ENCODE results near the gene TTK.
"Not testable (repeated sequence)": the region's sequence is repeated elsewhere in the genome, so short reads cannot be mapped to it uniquely, and the experiment has no call there.

Gene TTK

DNA sequence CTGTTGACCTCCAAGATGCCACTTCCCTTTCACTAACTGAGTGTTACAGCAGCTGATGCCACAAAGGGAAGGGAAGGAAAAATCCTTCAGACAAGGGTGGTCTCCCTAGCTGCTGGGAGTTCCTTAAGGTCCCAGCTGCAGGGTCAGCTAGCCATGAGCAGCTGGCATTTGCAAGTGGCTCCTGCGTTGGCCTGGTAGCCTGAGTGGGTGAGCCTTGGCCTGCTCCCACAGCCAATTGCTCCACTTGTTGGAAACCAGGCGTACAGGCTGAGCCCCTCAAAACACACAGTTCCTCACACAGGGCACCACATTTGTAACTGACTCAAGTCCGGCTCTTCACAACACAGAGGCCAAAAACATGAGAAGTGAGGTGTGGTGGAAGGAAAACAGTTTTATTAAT lies 16.7 kb downstream of the TTK start:
- Histone ChIP-seq H3K27ac (no peak overlapping the region), H3K4me3 (no peak overlapping the region)
- no peak for DNase-seq (ENCODE audit: low spot score)
- TF ChIP-seq, protein P1, sequence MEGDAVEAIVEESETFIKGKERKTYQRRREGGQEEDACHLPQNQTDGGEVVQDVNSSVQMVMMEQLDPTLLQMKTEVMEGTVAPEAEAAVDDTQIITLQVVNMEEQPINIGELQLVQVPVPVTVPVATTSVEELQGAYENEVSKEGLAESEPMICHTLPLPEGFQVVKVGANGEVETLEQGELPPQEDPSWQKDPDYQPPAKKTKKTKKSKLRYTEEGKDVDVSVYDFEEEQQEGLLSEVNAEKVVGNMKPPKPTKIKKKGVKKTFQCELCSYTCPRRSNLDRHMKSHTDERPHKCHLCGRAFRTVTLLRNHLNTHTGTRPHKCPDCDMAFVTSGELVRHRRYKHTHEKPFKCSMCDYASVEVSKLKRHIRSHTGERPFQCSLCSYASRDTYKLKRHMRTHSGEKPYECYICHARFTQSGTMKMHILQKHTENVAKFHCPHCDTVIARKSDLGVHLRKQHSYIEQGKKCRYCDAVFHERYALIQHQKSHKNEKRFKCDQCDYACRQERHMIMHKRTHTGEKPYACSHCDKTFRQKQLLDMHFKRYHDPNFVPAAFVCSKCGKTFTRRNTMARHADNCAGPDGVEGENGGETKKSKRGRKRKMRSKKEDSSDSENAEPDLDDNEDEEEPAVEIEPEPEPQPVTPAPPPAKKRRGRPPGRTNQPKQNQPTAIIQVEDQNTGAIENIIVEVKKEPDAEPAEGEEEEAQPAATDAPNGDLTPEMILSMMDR (IDR thresholded peaks at IDR 0.05) = no peak

DNA sequence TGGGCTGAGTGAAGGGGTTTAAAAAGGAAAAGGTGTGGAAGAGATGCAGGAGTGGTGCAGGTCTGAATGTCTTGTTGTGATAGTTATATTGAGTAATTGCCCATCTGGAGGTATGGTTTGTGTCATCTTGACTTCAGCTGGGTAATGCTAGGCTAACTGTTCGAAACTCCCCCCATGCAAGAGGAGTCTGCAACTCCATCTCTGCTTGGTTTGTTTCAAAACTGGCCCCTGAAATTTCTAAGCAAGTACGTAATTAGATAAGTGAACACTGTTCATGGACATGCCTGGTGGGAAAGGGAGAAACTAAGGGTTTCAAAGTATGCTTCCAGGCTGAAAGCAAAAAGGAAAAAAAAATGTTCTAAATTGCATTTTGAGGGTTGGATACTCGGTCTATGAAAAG lies 17.1 kb downstream of the TTK start:
- no peak overlapping the region for H3K27ac ChIP-seq
- H3K4me3 ChIP-seq = no peak overlapping the region
- TF ChIP-seq, protein P1 (IDR thresholded peaks at IDR 0.05) = no peak
- DNase-seq (ENCODE audit: low spot score) = no peak

- H3K27ac ChIP-seq = no peak overlapping the region
- DNase-seq (ENCODE audit: low spot score) = no peak
- TF ChIP-seq, protein P1 (IDR thresholded peaks at IDR 0.05) = no peak
- no peak overlapping the region for H3K4me3 ChIP-seq
Observed at GRCh38 chr6:80022803-80023202, 18.4 kb downstream of the TTK start.

- H3K4me3 ChIP-seq = no peak overlapping the region
- TF ChIP-seq, protein P1 (IDR thresholded peaks at IDR 0.05) = no peak
- H3K27ac ChIP-seq = no peak overlapping the region
- no peak for DNase-seq (ENCODE audit: low spot score)
Observed at GRCh38 chr6:80028589-80028988, 24.1 kb downstream of the TTK start.

DNA sequence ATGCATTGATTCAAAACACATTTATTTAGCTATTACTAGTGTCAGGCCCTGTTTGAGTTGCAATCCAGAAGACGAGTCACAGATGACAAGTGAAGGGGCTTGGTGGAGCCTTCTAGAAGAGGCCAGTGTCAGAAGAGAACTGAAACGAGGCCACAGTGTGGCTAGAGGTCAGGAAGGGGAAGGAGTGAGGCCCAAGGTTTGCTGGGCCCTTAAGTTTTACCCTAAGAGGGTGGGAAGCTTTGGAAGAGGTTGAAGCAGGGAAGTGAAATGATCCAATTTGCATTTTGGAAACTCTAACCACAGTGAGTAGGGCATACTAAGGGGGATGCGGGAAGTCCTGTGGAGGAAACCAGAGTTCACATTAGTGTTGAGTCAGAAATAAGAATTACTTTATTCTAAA lies 25.0 kb downstream of the TTK start:
- no peak for DNase-seq (ENCODE audit: low spot score)
- no peak overlapping the region for H3K27ac ChIP-seq
- H3K4me3 ChIP-seq = no peak overlapping the region
- TF ChIP-seq, protein P1 (IDR thresholded peaks at IDR 0.05) = no peak

- not testable (repeated sequence) for H3K27ac ChIP-seq; DNase-seq (ENCODE audit: low spot score); H3K4me3 ChIP-seq
Observed at GRCh38 chr6:80048220-80048619, 43.8 kb downstream of the TTK start.

GRCh38 chr6:80060774-80061173 lies 56.3 kb downstream of the TTK start:
- H3K4me3 ChIP-seq = no peak overlapping the region
- no peak overlapping the region for H3K27ac ChIP-seq
- TF ChIP-seq, protein P1 (IDR thresholded peaks at IDR 0.05) = no peak
- DNase-seq (ENCODE audit: low spot score) = no peak

GRCh38 chr6:80068146-80068545 lies 63.7 kb downstream of the TTK start:
- DNase-seq (ENCODE audit: low spot score); H3K27ac ChIP-seq; H3K4me3 ChIP-seq: not testable (repeated sequence)

GRCh38 chr6:80070431-80070830 lies 66.0 kb downstream of the TTK start:
- not testable (repeated sequence) for H3K27ac ChIP-seq; DNase-seq (ENCODE audit: low spot score); H3K4me3 ChIP-seq
